HG03103 (cell line): ENCODE results near the gene PDYN.
"Not testable (repeated sequence)": the region's sequence is repeated elsewhere in the genome, so short reads cannot be mapped to it uniquely, and the experiment has no call there.

Experiments
- ATAC-seq: cut with Tn5 transposase; IDR thresholded peaks from one replicate; pipeline ENCODE4 v1.9.1; 2021; ENCODE audit warnings: low read depth; ENCODE audit not compliant: unreplicated experiment

The PDYN gene

GRCh38 chr20:1993986-1994385 is at the start of gene PDYN:
Gene PDYN (minus strand): TSS chr20:1994058. CDS start chr20:1983084, 10,974 bp downstream.
- no peak for ATAC-seq

GRCh38 chr20:2042400-2042799 is 48.5 kb upstream of the PDYN start:
- ATAC-seq, result no peak

GRCh38 chr20:2038161-2038560 is 44.3 kb upstream of the PDYN start:
- no peak for ATAC-seq

GRCh38 chr20:2037296-2037914 is 43.5 kb upstream of the PDYN start:
- no peak for ATAC-seq

- not testable (repeated sequence) for ATAC-seq
These were observed 42.5 kb upstream of the PDYN start for GRCh38 chr20:2036357-2036756.

- ATAC-seq, result no peak
These were observed 38.3 kb upstream of the PDYN start for GRCh38 chr20:2032168-2032567.

GRCh38 chr20:2026514-2026913 is 32.7 kb upstream of the PDYN start:
- ATAC-seq, result no peak

- no peak for ATAC-seq
These were observed 32.1 kb upstream of the PDYN start for GRCh38 chr20:2026004-2026403.

- ATAC-seq, result no peak
These were observed 29.3 kb upstream of the PDYN start for GRCh38 chr20:2023151-2023550.

- ATAC-seq, result no peak
These were observed 28.3 kb upstream of the PDYN start for GRCh38 chr20:2022163-2022562.

GRCh38 chr20:2010533-2010932 is 16.7 kb upstream of the PDYN start:
- ATAC-seq, result no peak

- ATAC-seq, result no peak
These were observed 12.8 kb upstream of the PDYN start for GRCh38 chr20:2006452-2007361.

GRCh38 chr20:2005831-2006426 is 12.1 kb upstream of the PDYN start:
- no peak for ATAC-seq

GRCh38 chr20:2005359-2005758 is 11.5 kb upstream of the PDYN start:
- ATAC-seq, result no peak

- no peak for ATAC-seq
These were observed 10.3 kb upstream of the PDYN start for GRCh38 chr20:2004171-2004570.

GRCh38 chr20:2002365-2002764 is 8.5 kb upstream of the PDYN start:
- no peak for ATAC-seq

GRCh38 chr20:2001119-2001518 is 7.3 kb upstream of the PDYN start:
- no peak for ATAC-seq

GRCh38 chr20:2000285-2000684 is 6.4 kb upstream of the PDYN start:
- ATAC-seq, result no peak

GRCh38 chr20:1998715-1999114 is 4.9 kb upstream of the PDYN start:
- no peak for ATAC-seq

- ATAC-seq, result no peak
These were observed 4.3 kb upstream of the PDYN start for GRCh38 chr20:1998193-1998520.

GRCh38 chr20:1997483-1998192 is 3.8 kb upstream of the PDYN start:
- ATAC-seq, result no peak
